ENCODE results near the gene HOTAIR.

The HOTAIR gene

GRCh38 chr12:53916788-53917655 is 57.7 kb downstream of the HOTAIR start:
- DNase-seq, result no peak
